ENCODE data around the gene USP6NL.

GRCh38 chr10:11482306-11482705 is 129.1 kb downstream of the USP6NL start:
- TF ChIP-seq EZH2 (IDR thresholded peaks at IDR 0.05; ENCODE audit: low read length) (no peak), CTCF (optimal IDR thresholded peaks at IDR 0.05 in 1 of 3, IDR thresholded peaks at IDR 0.05 in 1 of 3, conservative IDR thresholded peaks at IDR 0.05 in 1 of 3; ENCODE audit: extremely low read depth in 1 of 3, insufficient read depth in 2 of 3, low read length in 3 of 3) (peak in 1 of 3 experiments; percentile 7)
